HG03520 (cell line): ENCODE measurements around the gene ARPC4.
"Not testable (repeated sequence)": the region's sequence is repeated elsewhere in the genome, so short reads cannot be mapped to it uniquely, and the experiment has no call there.

Experiments used
- ATAC-seq: cut with Tn5 transposase; IDR thresholded peaks from one replicate; pipeline ENCODE4 v1.9.1; 2021; ENCODE audit warnings: mild to moderate bottlenecking, moderate library complexity; ENCODE audit not compliant: unreplicated experiment

The ARPC4 gene

GRCh38 chr3:9817436-9817835 lies 24.6 kb downstream of the ARPC4 start:
- ATAC-seq: no peak

DNA sequence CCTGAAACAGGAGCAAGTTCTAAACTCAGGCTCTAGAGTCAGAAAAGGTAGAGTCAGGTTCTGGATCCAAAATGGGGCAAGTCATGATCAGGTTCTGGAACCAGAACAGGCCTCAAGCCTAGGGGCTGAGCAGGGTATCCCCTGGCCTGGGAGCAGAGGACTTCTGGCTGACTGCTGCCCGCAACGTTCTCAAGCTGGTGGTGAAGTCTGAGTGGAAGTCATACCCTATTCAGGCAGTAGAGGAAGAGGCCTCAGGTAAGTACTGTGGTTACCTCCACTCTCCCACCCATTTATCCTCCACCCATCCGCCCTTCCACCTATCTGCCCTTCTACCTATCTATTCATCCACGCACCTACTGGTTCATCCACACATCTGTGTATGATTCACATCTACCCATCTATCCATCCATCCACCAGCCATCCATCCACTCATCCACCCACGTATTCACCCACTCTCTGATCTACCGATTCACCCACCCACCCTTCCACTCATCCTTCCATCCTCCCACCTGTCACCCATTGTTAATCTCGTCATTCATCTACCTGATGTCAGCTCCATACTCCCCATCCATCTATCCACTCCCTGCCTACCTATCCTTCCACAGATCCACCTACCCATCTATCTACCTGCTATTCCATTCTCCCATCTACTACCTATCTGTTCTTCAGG lies 25.9 kb downstream of the ARPC4 start:
- no peak for ATAC-seq

DNA sequence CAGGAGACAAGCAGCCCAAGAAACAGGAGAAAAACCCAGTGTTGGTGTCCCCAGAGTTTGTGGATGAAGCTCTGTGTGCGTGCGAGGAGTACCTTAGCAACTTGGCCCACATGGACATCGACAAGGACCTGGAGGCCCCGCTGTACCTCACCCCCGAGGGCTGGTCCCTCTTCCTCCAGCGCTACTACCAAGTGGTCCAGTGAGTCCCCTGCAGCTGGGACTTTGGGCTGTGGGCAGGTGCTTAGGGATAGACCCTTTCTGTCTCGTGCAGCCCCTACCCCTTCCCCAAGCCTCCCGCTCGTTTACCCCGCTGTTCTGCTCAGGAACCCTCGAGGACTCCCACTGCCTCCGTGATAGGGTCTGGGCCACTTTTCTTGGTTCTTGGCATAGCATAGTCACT lies 27.7 kb downstream of the ARPC4 start:
- no peak for ATAC-seq

DNA sequence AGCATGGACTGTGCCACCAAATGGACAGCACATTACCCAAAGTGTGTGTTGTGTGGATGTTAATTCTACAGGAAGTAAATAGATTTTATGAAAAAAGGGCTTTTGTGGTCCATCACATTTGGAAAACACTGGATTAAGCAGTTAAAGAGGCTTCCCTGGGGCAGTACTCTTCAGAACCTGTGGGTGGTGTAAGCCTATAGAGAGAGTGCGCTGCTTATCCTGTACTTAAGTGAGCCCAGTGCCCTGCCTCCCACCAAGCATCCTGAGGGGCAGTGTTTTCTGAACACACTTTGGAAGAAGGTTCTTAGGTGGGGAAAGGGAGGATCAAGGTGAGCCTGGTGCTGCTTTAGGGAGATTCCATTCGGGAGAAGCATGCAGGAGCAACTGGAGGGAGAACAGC lies 28.1 kb downstream of the ARPC4 start:
- no peak for ATAC-seq

DNA sequence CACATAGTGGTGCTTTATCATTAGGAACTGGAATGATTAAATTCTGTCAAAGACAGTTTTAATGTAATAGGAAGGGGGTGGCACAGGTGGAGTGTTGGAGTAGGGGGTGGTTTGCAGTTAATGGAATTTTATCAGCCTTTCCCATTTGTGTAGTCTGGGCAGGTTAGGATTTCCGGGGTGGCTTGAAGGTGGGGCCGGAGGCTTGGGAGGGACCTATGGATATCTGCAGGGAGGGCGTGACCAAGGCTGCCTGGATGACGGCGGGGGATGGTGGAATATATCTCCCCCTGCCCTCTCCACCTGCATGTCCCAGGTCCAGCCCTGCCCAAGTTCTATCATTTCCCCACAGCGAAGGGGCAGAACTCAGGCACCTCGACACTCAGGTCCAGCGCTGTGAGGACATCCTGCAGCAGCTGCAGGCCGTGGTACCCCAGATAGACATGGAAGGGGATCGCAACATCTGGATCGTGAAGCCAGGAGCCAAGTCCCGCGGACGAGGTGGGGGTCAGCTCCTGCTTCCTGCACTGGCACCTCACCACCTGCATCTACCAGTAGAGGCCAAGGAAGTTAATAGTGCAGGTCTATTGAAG lies 32.7 kb downstream of the ARPC4 start:
- no peak for ATAC-seq

DNA sequence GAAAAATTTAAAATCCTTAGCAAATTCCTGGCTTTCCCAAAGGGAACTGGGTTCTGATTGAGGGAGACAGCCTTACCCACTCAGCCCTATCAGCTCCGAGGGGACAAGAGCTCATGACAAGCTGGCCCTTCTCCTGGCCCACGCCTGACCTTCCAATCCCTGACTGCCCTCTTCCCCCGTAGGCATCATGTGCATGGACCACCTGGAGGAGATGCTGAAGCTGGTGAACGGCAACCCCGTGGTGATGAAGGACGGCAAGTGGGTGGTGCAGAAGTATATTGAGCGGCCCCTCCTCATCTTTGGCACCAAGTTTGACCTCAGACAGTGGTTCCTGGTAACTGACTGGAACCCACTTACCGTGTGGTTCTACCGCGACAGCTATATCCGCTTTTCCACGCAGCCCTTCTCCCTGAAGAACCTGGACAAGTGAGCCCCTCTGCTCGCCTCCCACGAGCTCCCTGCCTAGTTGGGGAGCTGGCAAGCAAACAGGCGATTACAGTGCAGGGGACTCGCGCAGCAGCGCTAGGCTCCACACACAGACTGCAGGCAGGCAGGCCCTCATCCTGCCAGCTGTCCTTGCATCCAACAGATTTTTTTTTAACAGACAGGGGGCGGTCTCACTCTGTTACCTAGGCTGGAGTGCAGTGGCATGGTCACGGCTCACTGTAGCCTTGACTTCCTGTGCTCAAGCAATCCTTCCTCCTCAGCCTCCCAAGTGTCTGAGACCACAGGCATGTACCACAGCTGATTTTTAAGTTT lies 34.1 kb downstream of the ARPC4 start:
- ATAC-seq: no peak

- no peak for ATAC-seq
Measured at GRCh38 chr3:9828801-9829755, 36.2 kb downstream of the ARPC4 start.

DNA sequence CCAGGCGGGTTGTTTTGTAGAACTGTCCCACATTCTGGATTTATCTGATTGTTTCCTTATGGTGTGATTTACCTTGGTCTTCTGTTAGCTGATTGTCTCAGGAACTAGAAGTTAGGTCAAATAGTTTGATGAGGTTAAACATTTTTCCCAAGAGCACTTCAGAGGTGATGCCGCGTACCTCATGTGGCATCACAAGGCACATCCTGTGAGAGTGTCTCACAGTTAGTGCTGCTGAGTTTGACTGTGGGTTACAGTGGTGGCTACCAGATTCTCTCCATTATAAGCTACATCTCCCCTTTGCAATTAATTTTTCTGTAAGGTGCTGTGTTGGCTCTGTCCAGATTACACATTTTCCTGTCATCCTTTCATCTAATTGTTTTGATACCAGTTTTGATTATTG lies 38.4 kb downstream of the ARPC4 start:
- no peak for ATAC-seq

GRCh38 chr3:9833078-9833477 lies 40.2 kb downstream of the ARPC4 start:
- no peak for ATAC-seq

DNA sequence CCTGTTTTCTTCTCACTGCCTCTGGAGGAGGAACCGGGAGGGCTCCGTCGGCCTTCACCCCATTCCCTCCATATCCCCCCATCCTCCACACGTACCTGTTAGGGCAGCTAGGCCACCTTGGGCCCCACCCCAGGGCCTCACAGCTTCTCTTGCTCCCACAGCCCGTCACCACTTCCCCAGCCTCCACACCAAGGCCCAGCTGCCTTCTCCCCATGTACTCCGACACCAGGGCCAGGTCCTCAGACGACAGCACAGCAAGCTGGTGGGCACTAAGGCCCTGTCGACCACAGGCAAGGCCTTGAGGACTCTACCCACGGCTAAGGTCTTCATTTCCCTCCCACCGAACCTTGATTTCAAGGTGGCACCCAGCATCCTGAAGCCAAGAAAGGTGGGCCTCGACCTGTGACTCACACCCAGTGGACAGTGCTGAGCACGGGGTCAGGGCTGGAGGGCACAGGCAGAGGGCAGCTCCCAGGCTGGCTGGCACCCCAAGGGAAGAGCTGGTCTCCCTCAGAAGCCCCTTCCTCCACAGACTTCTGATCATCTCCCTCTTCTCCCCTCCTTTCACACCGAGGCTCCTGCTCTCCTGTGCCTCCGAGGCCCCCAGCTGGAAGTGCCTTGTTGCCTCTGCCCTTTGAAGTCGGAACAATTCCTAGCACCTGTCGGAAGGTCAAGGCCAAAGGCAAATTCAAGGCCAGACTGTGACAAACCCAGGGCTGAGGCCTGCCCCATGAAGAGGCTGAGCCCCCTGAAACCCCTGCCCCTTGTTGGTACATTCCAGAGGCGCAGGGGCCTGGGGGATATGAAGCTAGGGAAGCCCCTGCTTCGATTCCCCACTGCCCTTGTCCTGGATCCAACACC lies 41.9 kb downstream of the ARPC4 start:
- ATAC-seq: no peak

DNA sequence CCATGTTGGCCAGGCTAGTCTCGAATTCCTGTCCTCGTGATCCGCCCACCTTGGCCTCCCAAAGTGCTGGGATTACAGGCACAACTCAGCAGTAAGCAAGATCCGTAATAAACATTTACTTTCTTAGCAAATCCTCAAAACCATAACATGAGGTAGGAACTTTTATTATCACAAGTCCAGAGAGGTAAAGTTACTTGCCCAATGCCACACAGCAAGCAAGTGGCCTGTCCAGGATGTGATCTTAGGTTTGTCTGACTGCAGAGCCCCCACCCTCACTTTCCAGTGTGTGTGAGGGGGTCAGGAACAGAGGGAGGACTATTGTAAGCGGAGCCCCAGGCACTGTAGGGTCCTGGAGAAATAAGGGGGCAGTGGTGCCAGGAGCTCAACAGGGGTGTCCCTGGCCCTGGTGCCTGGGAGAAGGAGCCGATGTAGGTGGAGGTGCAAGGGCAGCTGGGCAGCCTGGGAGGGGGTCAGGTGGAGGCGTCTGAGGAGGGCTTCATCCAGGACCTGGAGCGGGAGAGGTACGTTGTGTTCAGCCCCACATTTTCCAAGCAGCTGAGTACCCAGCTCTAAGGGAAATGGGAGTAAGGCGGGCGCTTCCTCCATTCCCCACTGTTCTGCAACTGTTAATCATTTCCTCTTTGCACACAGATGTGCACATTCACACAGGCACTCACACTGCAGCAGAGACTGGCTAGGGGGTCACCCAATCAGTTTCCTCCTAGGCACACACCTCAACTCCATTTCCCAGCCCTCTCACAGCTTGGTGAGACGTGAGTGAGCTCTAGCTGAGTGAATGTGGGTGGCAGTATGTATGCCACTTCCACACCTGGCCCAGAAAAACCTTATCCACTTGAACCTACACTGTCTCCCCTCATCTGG lies 45.1 kb downstream of the ARPC4 start:
- no peak for ATAC-seq

DNA sequence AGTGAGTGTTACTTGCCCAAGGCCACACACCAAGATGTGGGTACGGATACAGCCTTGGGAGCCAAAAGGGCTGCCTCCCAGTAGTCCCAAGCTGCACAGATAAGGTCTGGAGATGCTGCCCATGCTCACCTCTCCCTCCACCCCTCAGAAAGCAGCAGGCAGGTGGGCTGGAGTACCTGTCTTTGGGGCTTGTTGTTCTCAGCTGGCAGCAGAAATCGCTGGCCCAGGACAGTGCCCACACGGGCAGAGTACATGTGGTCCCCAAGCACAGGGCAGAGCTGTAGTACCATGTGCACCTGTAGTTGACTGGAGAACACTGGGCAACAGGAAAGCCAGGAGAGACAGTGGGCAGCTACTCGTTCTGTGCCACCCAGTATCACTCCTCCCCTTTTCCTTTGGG lies 46.0 kb downstream of the ARPC4 start:
- ATAC-seq: no peak

GRCh38 chr3:9841015-9841414 lies 48.1 kb downstream of the ARPC4 start:
- no peak for ATAC-seq

GRCh38 chr3:9843715-9844438 lies 51.0 kb downstream of the ARPC4 start, which contains the start of gene RPUSD3:
TSS of gene RPUSD3 (minus strand) at chr3:9844008. CDS start at chr3:9843990, 18 bp downstream.
- ATAC-seq: peak; percentile 95

- ATAC-seq: no peak
Measured at GRCh38 chr3:9846231-9846630, 53.3 kb downstream of the ARPC4 start.

DNA sequence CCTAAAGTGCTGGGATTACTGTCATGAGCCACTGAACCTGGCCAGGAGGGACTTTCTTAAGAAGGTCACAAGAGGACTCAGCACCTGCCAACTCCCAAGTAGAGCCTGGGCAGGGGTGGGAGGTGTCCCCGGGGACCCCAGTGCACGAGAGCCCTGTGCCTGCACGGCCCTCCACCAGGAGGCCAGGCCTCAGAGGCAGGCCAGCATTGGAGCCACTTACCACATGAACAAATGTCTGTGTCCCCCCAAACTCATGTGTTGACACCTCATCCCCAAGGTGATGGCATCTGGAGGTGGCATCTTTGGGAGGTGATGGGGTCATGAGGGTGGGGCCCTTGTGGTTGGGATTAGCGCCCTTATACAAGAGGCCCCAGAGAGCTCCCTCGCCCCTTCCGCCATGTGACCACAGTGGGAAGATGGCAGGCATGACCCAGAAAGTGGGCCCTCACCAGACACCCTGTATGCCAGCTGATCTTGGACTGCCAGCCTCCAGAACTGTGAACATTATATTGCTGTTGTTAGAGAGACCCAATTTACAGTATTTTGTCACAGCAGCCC lies 54.1 kb downstream of the ARPC4 start:
- no peak for ATAC-seq

DNA sequence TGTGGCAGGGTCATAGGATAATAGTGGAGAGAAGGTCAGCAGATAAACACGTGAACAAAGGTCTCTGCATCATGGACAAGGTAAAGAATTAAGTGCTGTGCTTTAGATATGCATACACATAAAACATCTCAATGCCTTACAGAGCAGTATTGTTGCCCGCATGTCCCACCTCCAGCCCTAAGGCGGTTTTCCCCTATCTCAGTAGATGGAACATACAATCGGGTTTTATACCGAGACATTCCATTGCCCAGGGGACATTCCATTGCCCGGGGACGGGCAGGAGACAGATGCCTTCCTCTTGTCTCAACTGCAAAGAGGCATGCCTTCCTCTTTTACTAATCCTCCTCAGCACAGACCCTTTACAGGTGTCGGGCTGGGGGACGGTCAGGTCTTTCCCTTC lies 55.0 kb downstream of the ARPC4 start:
- not testable (repeated sequence) for ATAC-seq

DNA sequence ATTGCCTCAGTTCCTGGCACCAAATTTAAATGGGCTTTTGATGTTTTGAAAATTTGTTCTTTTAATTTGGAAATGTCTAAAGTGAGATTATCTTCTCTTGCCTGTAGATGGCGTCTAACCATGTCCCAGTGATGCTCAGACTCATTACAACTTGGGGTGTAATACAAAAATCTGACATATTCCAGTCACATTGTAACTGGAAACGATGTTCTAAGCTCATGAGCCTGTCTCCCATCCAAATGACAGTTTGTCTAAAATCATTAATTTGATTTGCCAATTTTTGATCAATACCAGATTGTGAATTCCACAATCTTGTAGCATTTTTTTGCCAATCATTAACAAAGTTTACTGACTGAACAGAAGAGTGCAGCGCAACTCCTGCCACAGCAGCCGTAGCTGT lies 56.0 kb downstream of the ARPC4 start:
- ATAC-seq: not testable (repeated sequence)
